T-helper 22 cell (primary cell): ENCODE results near the gene TCEANC2.

Source experiments
- DNase-seq: peaks from one replicate; pipeline ENCODE4 v3.0.0-alpha.2; 2020; ENCODE audit warnings: low read depth

The TCEANC2 gene

DNA sequence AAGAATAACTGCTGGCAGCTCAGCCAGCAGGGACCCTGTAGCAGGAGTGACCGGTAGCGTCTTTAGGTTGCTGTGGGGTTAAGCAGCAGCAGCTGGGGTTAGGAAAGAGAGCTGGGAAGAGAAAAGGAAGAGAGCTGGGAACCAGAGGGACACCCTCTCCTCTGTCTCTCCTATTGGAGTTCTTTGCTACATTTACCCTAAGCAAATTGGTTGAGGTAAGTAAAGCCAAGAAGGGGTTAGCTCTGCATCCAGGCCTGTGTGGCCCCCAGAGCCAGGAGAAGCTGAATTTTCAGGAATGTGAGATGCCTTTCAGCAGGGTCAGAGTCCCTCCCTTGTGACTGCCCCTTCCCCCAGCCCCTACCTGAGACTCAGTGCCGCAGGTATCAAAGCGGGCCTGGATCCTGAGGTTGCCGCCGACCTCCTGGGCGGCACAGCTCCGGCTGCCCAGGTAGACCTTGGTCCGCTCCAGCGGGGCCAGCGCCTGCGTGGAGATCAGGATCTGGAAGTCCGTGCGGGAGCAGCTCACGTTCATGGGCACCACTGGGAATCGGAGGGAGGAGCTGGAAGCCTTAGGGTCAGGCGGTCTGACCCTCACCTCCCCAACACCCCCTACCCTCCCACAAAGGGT is 83.0 kb downstream of the TCEANC2 start:
- DNase-seq, result no peak

DNA sequence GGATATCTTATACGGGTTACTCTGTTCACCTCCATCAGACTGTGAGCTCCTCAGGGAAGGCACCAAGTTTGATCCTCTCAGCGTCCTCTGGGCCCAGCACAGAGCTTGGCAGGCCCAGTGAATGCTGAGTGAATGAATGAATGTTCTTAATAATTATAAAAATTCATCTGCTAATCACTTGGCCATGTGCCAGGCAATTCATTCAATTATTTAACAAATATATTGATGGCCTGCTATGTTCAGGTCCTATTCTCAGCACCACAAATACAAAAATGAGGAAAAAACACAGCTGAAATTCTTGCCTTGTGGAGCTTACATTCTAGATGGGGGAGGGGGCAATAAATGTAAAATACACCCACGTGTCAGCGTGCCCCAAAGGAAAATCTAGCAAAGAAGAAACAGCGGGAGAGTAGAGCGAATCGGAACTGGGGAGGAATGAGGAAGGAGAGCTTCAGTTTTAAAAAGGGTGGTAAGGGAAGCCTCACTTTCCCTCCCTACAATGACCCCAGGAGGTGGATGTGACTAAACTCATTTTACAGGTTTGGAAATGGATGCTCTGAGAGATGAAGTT is 83.6 kb downstream of the TCEANC2 start:
- DNase-seq, result no peak

DNA sequence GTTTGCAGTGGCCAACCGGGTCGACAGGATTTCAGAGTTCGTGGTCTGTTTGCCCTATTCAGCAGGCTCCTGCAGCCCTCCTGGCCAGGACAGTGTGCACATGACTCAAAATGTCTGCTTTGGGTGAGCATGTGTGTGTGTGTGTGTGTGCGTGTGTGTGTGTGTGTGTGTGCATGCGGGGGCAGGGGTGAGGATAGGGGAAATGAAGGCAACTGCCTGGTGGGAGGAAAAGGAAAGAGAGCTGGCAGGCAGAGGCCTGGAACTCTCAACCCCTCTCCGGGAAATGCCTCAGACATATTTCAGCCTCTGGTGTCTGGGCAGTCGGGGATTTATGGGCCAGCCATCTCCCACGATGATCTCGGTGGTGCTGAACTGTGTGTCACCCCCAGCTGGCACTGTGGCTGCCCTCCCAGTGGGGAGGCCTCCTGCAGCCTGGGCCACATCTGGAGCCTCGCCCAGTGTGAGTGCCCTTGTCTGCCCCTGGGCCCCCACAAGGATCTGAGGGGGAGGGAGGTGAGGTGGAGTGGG is 84.2 kb downstream of the TCEANC2 start:
- no peak for DNase-seq

DNA sequence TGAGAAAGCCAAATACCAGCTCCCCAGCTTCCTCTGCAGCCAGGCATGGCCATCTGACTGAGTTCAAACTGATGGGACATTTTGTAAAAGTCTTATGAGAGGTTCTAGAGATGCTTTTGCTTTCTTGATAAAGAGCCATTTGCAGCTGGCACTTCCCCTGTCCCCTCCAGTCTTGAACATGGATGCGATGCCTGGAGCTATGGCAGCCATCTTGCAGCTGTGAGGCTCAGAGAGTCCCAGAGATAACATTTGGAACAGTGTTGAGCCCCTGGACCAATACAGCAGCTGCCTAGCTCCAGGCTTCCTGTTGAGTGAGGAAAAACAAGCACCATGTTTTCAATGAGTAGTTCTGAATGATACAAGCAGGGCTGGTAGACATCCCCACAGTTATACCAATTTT is 85.6 kb downstream of the TCEANC2 start:
- DNase-seq, result no peak

DNA sequence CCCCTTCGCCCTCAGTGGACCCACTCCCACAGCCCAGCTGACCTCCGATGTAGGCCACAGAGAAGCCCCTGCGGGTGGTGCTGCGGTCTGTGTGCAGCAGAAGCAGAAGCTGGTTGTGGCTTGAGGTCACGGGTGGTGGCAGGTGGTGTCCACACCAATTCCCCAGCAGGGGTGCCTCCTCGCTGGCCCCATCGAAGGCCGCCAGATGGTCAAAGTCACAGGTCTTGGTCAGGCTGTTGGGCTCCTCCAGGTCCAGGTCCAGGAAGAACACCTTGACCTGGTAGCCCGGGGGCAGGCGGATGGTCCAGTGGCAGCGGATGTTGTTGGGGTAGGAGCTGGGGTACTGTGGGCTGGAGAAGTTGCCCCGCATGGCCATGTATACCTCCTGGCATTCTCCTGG is 86.3 kb downstream of the TCEANC2 start:
- no peak for DNase-seq

DNA sequence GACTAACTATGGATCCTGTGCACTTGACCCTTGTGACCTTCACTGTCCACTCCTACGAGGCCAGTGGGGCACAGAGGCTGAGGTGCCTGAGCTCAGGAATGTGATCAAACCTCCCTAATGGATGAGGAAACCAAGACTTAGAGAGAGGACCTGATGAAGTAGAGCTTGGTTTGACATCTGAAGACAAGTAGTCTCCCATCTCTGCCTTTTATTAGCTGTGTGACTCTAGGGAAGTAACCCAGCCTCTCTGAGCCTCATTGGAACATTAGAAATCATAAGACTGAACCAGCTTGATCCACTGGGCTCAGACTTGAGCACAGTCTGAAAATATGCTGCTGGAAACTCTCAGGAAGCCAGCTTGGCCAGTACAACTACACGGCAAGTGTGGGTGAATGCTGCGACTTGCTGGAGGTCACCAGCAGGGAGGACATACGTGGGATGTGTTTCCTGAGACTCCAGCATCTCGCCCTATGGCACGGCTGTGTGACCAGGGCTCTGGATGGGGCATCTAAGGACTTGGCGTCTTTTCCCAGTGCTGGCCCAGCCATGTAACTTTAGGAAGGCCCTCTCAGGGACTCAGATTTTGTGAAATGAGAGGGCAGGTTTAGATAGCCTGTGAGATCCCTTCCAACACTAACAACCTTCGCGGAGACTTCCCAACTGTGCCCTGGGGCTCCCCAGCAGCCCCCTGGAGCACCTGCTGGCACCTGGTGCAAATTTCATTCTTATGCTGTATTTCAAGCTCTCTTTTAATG is 88.9 kb downstream of the TCEANC2 start:
- no peak for DNase-seq

DNA sequence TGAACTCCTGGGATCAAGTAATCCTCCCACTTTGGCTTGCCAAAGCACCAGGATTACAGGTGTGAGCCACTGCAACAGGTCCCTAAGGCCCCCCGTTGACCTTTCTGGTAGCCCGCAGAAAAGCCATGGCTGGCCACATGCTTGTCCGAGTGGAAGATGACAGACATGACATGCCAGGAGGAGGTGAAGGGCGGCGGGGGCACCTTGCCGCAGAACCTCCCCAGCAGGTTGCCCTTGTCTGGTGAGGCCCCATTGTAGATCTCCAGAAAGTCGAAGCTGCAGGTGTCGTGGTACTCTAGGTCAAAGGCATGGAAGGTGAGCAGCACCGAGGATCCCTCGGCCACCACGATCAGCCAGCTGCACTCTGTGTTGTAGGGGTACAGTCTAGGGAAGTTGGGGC is 91.0 kb downstream of the TCEANC2 start:
- DNase-seq, result no peak

DNA sequence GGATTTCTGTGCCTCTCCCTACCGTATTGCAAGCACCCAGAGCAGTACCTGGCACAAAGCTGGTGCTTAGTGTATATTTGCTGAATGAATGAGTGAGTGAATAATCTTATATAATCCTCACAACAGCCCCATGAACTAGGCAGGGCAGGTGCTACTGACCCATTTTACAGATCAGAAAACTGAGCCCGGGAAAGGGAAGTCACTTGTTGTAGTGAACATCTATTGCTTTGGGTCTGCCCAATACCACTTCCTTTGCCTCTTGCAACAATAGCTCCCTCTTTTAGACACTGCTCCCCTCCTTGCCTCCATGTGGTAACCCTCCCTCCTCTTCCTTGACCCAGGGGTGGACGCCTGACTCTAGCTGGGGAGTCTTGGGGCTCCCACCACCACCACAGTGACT is 96.3 kb downstream of the TCEANC2 start:
- DNase-seq, result no peak

DNA sequence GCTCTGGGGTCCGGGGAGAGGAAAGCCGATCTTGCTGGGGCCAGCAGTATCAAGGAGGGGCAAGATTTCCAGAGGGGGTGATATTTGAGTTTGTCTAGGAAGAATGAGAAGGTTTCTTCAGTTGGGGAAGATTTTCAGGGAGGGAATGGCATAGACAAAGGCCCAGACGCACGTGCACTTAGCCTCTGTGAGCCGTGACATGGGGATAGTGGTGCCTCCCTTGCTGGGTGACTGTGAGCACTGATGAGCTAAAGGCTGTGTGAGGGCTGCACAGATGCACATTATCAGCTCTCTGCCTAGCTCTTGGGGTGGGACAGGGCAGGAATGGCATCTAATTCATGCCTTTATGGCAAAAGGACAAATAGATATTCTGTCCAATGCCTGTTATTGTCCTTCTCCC is 97.6 kb downstream of the TCEANC2 start:
- no peak for DNase-seq

DNA sequence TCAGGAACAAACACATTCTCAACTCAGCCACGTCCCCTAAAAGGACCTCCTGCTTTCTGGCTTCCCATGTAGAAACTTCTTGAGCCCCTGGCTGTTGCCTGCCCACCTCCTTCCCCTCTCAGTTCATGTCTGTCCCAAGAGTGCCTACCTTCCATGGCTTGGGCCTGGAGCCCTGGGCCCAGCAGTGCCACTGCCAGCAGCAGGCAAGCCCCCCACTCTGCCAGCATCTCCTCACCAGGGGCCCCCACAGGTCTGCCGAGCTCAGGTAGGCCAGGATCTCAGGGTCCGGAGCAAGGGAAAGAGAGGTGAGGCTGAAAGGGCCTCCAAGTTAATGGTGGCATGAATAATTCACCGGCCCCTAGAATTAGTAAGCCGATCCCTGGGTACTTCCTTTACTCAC is 99.3 kb downstream of the TCEANC2 start, which contains the start of gene CDCP2:
TSS of gene CDCP2 (minus strand) at position 305 of the 400 bp plus-strand sequence. CDS start at position 227, 78 bp downstream.
- no peak for DNase-seq

DNA sequence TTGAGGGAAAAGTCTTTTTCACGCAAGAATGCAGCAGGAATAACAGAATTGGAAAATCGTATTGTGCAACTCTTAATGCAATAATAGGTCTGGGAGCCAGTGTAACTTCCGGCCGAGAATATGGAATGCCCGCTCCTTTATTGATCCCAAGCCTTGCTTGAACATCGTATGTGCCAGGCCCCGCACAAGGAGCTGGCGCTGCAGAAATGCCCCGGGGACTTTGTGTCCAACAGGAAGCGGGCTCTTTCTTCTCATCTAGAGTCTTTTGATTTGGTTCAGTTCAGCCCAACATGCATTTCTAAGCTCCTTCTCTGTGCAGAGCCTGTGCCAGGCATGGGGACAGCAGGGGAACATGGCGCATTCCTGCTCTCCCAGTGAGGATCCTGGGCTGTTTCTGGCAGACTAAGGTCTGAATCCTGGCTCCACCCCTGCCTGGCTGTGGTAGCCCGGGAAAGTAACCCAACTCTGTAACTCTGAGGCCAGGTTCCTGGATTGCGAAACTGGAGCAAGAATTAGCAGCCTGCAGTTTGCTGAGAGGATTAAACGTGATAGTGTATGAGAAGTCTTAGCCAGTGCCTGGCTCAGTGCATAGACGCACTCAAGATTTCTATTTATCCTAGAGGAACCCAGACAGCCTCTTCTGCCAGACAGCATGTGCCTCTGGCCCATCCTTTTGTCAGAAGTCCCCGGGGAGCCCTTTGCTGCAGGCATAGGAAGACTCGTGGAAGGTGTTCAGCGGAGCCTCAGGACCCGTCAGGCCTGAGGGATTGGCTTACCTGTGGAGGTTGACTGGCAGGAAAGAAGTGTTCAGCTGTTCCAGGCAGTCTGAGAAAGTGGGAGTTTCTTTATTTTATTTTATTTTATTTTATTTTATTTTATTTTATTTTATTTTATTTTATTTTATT is 100.4 kb downstream of the TCEANC2 start:
- no peak for DNase-seq
